ENCODE measurements around the gene SEC22C. TPM values are rescaled to one million over a fixed set of nuclear protein-coding genes. Genes with fewer than 3 reads are reported as not detected.

SEC22C gene
- total and polyA plus RNA-seq, 7 donors, result 11.2 to 46.8 (median 15.5) TPM

GRCh38 chr3:42526616-42527367 is 55.0 kb downstream of the SEC22C start:
- WGBS, 3 donors, result 69 to 78% (median 78%) methylated on average over 15 of the region's 15 CpGs
- no peak overlapping the region for H3K27ac ChIP-seq
- no peak overlapping the region for H3K4me3 ChIP-seq
- H3K36me3 ChIP-seq (ENCODE audit: insufficient read depth in 1 of 2, low read depth in 1 of 2), result no peaks in the 10 kb centered on the region
- DNase-seq (no peak), ATAC-seq (no peak)
- intact Hi-C loops (cut with DNase I), result no loop called here
- no peaks in the 10 kb centered on the region for H3K4me1 ChIP-seq
- no peak for TF ChIP-seq CTCF (IDR thresholded peaks at IDR 0.05)
- H3K9me3 ChIP-seq, result no peaks in the 10 kb centered on the region
- no peaks in the 10 kb centered on the region for H3K27me3 ChIP-seq (ENCODE audit: insufficient read depth in 3 of 3, low read length in 2 of 3)

GRCh38 chr3:42525736-42526345 is 55.9 kb downstream of the SEC22C start:
- H3K4me3 ChIP-seq, result no peak overlapping the region
- WGBS, 3 donors, result 84 to 87% (median 85%) methylated on average over 13 of the region's 13 CpGs
- intact Hi-C loops (cut with DNase I), result no loop called here
- H3K4me1 ChIP-seq, result no peaks in the 10 kb centered on the region
- ATAC-seq (no peak), DNase-seq (no peak)
- no peaks in the 10 kb centered on the region for H3K27me3 ChIP-seq (ENCODE audit: insufficient read depth in 3 of 3, low read length in 2 of 3)
- no peak for TF ChIP-seq CTCF (IDR thresholded peaks at IDR 0.05)
- no peak overlapping the region for H3K27ac ChIP-seq
- H3K36me3 ChIP-seq (ENCODE audit: insufficient read depth in 1 of 2, low read depth in 1 of 2), result no peaks in the 10 kb centered on the region
- H3K9me3 ChIP-seq, result no peaks in the 10 kb centered on the region

DNA sequence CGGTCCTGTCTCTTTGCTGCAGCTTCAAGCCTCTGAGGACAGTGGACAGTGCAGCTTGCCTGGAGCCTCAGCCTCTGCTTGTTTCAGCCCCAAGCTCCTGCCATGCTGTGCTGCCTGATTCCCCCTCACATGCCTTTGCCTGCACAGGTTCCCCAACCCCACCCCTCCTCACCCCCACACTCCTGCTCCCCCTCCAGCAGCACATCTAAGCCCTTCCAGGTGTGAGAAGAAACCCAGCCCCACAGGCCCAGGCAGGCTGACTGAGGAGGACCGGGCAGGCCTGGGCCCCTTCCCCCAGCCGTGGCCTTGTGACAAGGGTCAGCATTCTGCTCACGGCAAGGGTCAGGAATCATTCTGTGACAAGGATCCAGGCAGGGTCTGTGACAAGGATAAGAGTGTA is 56.6 kb downstream of the SEC22C start:
- Histone ChIP-seq H3K27me3 (ENCODE audit: insufficient read depth in 3 of 3, low read length in 2 of 3) (no peaks in the 10 kb centered on the region), H3K27ac (no peak overlapping the region), H3K9me3 (no peaks in the 10 kb centered on the region), H3K4me1 (no peaks in the 10 kb centered on the region), H3K36me3 (ENCODE audit: insufficient read depth in 1 of 2, low read depth in 1 of 2) (no peaks in the 10 kb centered on the region), H3K4me3 (no peak overlapping the region)
- DNase-seq, result no peak
- no peak for ATAC-seq
- intact Hi-C loops (cut with DNase I), result no loop called here
- 71 to 86% (median 76%) methylated on average over 4 of the region's 4 CpGs for WGBS, 3 donors
- no peak for TF ChIP-seq CTCF (IDR thresholded peaks at IDR 0.05)

DNA sequence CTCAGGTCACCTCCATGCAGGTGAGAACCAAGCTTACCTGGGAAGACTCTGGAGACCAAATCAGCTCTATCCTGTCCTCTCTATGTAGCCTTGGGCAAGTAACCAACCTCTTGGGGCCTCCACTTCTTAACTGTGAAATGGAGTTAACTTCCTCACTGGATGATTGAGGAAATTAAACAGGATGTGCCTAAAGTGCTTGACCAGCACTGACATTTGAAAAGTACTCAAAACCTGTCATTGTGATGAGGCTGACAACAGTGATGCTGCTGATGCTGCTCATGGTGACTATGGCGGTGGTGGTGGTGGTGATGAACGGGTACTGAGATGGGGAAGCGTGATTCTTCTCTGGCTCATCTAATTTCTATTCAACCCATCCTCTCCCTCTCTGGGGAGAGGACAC is 57.0 kb downstream of the SEC22C start:
- DNase-seq, result no peak
- Histone ChIP-seq H3K27ac (no peak overlapping the region), H3K9me3 (no peaks in the 10 kb centered on the region), H3K36me3 (ENCODE audit: insufficient read depth in 1 of 2, low read depth in 1 of 2) (no peaks in the 10 kb centered on the region), H3K27me3 (ENCODE audit: insufficient read depth in 3 of 3, low read length in 2 of 3) (no peaks in the 10 kb centered on the region), H3K4me1 (no peaks in the 10 kb centered on the region), H3K4me3 (no peak overlapping the region)
- no peak for TF ChIP-seq CTCF (IDR thresholded peaks at IDR 0.05)
- intact Hi-C loops (cut with DNase I), result no loop called here
- ATAC-seq, result no peak
- WGBS, 3 donors, result 90 to 93% (median 91%) methylated on average over 3 of the region's 3 CpGs

All from psoas muscle (tissue), 8 donors.